LNCaP clone FGC (cell line): ENCODE results near the gene NFIL3.

ENCODE experiments used
- DNase-seq: peaks from one replicate; pipeline ENCODE4 v3.0.0-alpha.2; 2011; ENCODE audit warnings: low read depth
- H3K4me3 ChIP-seq: 2 replicates; pipeline ENCODE4 v1.5.1; 2011; ENCODE audit warnings: mild to moderate bottlenecking, low read depth, low read length, control low read depth
- TF ChIP-seq, protein P1 (sequence below): IDR thresholded peaks from 2 replicates; pipeline ENCODE4 v1.5.1; 2012; ENCODE audit warnings: mild to moderate bottlenecking; ENCODE audit not compliant: control insufficient read depth, insufficient read depth; ENCODE audit errors: extremely low read depth

NFIL3 gene

DNA sequence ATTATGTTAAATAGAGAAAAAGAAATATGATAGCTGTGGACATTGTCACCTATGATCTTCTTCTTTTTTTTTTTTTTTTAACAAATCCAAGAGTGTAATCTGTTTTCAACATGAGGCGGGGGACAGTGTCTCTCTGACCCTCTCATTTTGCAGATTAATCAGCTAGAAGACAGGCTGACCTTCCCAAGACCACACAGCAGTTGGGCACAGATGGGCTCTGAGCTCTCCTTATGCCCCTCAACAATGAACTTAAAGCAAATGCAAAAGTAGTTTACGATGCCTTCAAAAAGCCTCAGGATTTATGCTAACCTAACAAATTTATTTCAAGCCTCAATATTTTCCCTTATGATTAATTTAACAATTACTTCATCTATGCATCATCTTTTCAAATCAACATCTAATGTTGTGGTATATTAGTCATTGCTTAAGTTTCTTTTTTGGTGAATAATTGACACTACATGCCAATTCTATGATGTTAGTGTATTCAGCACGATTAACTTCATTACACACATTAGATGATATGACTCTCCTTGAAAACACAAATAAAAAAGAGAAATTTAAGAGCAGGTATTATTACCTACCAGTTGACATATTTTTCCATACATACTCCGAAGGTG is 7.4 kb downstream of the NFIL3 start:
- TF ChIP-seq, protein P1, sequence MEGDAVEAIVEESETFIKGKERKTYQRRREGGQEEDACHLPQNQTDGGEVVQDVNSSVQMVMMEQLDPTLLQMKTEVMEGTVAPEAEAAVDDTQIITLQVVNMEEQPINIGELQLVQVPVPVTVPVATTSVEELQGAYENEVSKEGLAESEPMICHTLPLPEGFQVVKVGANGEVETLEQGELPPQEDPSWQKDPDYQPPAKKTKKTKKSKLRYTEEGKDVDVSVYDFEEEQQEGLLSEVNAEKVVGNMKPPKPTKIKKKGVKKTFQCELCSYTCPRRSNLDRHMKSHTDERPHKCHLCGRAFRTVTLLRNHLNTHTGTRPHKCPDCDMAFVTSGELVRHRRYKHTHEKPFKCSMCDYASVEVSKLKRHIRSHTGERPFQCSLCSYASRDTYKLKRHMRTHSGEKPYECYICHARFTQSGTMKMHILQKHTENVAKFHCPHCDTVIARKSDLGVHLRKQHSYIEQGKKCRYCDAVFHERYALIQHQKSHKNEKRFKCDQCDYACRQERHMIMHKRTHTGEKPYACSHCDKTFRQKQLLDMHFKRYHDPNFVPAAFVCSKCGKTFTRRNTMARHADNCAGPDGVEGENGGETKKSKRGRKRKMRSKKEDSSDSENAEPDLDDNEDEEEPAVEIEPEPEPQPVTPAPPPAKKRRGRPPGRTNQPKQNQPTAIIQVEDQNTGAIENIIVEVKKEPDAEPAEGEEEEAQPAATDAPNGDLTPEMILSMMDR: no peak
- DNase-seq: no peak
- no peak overlapping the region for H3K4me3 ChIP-seq

DNA sequence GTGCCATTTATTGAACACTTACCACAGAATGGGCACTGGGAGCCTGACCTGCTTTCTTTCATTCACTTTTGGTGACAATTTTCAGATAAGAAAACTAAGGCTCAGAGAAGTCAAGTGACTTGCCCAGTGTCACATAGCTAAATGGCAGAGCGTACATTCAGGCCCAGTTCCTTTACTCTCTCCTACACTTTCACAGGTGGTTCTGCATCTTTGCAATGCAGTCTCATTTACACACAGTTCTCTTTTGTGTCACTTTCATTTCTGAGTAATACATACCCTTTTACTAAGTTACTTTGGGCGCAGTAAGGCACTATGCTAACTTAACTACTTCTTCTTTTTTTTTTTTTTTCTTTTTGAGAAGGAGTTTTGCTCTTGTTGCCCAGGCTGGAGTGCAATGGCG is 8.3 kb downstream of the NFIL3 start:
- no peak for DNase-seq
- TF ChIP-seq, protein P1: no peak
- H3K4me3 ChIP-seq: no peak overlapping the region

DNA sequence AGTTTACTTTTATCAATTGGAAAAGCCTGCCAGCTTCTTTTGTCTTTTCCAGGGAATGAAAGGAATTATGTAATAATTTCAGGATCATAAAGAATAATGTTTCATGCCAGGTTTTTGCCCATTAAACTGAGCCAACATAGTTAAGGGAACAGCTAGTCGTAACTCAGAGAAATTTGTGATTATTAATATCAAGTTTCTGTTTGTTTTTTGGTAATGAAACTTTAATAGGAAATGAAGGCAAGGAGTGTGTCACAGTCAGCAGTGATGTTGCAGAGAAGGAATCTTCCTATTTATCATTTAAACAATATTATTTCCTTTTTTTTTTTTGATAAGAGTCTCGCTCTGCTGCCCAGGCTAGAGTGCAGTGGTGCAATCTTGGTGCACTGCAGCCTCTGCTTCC is 10.7 kb downstream of the NFIL3 start:
- TF ChIP-seq, protein P1: no peak
- peak; percentile 95 for DNase-seq
- H3K4me3 ChIP-seq: no peak overlapping the region

DNA sequence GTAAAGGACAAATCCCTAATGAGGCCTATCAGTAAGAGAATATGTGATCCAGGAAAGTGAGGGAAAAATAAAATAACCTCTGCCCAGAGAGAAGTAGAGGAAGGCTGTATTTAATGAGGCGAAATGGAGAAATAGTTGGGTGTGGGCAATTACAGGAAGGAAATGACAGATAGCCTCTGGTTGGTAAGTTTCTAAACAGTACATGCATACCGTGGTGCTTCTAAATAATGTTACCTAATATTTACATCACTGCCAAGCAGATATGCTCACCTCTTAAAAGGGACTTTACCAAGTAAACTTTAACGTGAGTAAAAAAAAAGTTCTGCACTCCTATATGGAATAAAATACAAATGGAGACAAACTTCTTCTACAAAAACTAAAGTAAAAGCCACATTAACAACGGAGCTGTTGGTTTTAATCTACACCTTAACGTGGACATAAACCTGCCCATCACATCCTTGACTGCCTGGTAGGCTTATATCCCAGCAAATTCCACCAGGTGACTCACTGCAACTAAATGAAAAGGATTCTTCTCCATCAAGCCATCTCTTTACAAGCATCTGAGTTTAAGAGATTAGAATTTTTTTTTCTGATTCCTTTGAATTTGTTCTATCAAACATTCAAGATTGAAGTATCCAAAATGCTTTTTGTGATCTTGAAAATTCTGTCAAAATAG is 12.4 kb downstream of the NFIL3 start:
- DNase-seq: no peak
- TF ChIP-seq, protein P1: no peak
- H3K4me3 ChIP-seq: no peak overlapping the region

DNA sequence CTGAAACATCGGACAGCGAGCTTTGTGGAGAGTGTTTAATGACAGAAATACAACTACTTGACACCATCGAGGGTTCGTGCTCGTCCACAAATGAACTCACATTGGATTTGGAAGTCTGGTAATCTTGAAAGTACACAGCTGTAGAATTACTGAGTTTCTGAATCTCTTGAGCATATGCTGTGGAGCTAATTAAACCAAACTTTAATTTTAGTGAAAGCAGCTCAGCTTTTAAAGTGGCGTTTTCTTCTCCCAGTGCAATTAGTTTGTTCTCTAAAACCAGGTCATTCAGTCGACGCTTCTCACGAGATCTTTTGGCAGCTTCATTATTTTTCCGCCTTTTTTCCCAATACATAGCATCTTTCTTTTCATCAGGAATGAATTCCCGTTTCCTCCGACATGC is 13.5 kb downstream of the NFIL3 start:
- no peak overlapping the region for H3K4me3 ChIP-seq
- DNase-seq: no peak
- TF ChIP-seq, protein P1: no peak

DNA sequence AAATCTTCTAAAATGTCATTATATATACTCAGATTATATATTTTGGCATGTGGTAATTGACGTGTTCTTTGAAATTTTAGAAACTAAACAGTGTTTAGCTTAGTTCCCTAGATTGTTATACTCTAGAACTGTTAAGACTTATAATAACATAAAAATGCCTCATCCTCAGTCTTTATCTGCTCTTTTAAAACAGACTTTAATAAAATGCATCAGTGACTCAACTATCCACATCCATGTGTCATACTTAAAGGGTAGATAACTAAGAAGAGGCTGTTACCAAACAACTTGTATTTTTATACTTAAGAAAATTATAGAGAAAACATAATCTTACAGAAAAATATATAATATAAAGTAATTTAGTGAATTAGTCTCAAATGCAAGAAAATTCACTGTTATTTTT is 15.2 kb downstream of the NFIL3 start:
- DNase-seq: no peak
- no peak overlapping the region for H3K4me3 ChIP-seq
- TF ChIP-seq, protein P1: no peak
